ENCODE data around the gene AURKAIP1. TPM values are rescaled to one million over a fixed set of nuclear protein-coding genes. Genes with fewer than 3 reads are reported as not detected.

AURKAIP1 gene
- total and polyA plus RNA-seq, 9 of the 15 experiments (the other 6 are each of a cell fraction or from before 2014, with no cell fraction given), result 7.8 to 478 (median 92.0) TPM

DNA sequence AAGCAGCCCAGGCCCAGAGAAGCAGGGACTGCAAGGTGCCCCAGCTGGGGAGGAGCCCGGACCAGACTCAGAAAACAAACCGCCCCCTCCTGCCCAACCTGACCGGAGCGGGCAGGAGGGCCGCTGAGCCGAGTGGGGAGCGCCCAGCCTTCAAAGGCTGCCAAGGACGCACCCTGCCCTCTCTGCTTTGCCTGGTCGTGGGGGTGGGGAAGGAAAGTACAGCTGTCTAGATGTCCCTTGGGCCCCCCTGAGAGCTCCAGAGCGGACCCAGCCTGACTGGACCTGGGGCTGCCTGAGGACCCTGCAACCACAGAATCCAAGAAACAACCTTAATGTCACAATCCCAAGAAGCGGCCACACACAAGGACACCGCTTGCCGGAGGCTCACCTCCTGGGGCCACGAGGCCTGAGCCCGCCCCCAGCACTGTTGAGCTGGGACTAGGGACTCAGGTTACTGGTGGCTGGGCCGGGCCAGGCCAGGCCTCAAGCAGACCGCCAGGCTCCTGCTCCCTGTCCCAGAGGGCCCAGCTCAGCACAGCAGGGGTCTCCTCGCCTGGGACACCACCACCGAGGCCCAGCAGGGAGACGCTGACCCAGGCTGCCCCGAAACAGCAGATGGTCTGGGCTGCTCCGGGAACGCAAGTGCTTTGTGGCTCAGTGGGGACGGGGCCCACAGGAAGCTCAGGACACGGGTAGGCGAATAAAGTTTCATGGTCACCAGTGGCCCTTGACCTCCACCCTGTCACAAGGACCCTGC, 27.2 kb downstream of the AURKAIP1 start (continued):
- peak; percentile 78 for TF ChIP-seq ARID4B (CRISPR knock-in tag; IDR thresholded peaks at IDR 0.05)
- peak; percentile 4 for TF ChIP-seq TAF1 (IDR thresholded peaks at IDR 0.05; ENCODE audit: control insufficient read depth, extremely low read depth, insufficient read depth, low read length, severe bottlenecking)
- no peak for TF ChIP-seq ZNF696 (CRISPR knock-in tag; conservative IDR thresholded peaks at IDR 0.05)
- peak; percentile 48 for TF ChIP-seq PCBP1 (IDR thresholded peaks at IDR 0.05; ENCODE audit: low read depth, low read length, poor library complexity, severe bottlenecking)

Data from K562 (cell line).